NCI-H345 treated with DMSO at 0.1 percent for 48 hours (cell line): Measurements from ENCODE around the gene POLR2H.
A peak's percentile ranks its signal among the peaks of the same experiment; 100 is the strongest.

ENCODE experiments used
- DNase-seq: peaks from one replicate; lab custom pipeline; 2025; ENCODE audit not compliant: unreplicated experiment; lab: John Stamatoyannopoulos, UW

The POLR2H gene

DNA sequence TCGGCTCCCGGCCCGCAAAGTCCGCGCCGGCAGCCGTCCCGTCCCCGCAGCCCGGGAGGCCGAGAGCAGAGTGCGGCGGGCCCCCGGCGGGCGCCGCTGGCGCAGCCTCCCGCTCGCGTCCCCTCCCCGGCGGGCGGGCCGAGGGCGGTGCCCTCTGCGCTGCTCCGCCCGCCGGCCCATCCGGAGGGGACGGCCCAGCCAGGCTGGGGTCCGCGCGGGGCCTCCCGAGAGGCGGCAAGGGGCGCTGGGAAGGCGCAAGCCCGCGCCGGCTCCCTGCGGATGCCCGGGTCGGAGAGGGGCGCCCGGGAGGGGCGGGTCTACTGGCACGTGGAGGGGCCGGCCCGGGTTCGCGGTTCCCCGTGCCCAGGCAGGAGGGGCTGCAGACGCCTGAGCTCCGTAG, at the start of gene POLR2H, which contains the start of gene CLCN2:
POLR2H (plus strand) TSS at position 179 of the 400 bp plus-strand sequence. CDS start 1,783 bp downstream, outside the sequence.
CLCN2 (minus strand) TSS at position 74 of the 400 bp plus-strand sequence. CDS start 126 bp downstream, outside the sequence.
- peak; percentile 65 for DNase-seq

DNA sequence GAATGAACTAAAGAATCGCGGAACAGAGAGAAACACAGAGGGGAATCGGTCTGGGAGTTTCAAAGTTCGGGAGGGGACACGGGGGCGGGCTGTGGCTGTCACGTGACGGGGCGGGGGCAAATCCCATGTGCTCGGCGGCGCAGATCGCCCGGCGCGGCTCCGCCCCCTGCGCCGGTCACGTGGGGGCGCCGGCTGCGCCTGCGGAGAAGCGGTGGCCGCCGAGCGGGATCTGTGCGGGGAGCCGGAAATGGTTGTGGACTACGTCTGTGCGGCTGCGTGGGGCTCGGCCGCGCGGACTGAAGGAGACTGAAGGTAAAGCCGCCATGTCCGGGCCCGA, 47.2 kb upstream of the POLR2H start, which contains the start of gene EIF4G1:
EIF4G1 (plus strand) TSS at position 244 of the 337 bp plus-strand sequence. CDS start 1,191 bp downstream, outside the sequence.
- peak; percentile 94 for DNase-seq

DNA sequence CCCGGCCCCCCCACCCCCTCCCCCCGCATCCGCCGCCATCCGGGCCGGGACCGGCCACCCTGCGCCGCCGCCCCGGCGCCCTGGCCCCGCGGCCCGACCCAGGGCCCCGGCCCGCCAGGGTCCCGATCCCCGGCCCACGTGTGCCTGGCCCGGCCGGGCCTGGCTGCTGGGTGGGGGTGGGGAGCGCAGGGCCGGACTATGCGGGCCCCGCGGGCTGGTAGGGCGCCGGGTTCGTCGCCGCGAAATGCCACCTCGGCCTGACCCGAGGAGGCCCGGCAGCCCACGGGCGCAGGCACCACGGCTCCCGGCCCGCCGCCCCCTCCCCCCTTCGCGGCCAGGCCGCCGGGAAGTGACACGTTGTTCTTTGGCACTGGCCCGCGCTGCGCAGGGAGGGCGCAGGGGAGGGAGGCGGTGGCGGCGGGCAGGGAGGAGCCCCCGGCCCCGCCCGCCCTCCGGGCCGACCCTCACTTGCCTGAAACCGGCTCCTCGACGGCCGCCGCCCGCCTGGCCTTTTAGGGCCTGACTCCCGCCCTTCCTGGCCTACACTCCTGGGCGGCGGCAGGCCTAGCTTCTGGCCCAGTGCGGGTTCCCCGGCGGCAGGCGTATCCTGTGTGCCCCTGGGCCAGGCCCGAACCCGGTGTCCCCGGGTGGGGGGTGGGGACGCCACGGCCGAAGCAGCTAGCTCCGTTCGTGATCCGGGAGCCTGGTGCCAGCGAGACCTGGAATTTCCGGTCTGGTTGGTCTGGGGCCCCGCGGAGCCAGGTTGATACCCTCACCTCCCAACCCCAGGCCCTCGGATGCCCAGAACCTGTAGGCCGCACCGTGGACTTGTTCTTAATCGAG, 46.6 kb upstream of the POLR2H start:
- no peak for DNase-seq

DNA sequence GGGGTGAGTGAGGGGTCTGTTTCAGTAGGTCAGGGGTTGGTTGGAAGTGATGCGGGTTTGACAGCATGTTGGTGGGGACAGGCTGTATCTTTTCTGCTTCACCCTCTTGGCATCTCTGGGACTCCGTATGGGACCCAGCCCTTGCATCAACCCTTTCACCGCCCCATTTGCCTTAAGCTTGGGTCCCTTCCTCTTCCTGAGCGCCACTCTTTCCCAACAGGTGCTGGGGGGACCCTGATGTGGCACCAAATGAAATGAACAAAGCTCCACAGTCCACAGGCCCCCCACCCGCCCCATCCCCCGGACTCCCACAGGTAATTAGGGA, 46.0 kb upstream of the POLR2H start:
- DNase-seq = no peak

DNA sequence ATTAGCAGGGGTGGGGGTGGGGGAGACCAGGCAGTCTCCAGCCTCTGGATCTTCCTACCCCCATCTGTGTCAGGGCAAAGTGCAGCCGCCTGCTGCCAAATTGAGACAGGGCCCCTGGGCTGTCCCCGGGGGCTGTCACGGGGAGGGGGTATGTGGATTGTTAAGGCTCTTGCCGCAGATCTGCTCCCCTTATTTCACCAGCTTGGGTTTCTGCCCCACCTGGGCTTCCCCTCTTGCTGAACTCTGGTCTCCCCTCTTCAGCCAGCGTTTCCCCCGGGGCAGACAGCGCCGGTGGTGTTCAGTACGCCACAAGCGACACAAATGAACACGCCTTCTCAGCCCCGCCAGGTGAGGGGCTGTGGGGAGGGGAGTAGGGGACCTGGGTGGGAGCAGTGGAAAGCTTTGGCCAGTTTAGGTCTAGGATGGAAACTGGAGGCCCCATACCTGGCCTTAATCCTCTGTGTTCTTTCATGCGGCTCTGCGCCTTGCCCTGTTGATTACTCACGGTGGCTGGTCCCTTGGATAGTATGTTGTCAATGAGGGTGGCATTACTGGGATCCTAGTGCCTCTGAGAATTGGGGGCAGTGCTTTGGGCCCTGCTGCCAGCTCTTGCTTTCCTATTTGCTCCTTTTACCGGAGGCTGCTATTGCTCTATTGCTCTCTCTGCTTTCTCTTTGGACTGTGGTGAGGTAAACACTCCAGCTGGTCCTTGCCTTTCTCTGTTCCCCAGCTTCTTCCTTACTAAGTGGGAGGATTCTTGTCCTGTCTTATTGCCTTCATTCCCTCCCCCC, 45.4 kb upstream of the POLR2H start:
- no peak for DNase-seq

DNA sequence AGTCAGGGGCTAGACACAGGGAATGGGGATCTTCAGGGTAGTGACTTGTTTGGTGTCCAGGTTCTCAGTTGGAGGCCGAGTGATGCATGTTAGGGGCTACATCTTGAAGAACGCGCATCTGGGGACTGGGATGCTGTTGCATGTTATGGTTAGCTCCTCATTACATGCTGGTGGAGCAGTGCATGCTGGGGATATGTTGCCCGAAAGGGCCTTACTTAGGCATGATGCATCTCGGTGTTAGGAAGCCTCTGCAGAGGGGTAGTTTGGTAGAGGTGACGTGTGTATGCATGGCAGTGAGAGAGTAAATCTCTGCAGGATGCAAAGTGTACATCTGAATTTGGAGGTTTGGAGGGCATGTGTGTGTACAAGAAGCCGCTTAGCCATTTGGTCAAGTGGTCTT, 44.7 kb upstream of the POLR2H start:
- DNase-seq = no peak

DNA sequence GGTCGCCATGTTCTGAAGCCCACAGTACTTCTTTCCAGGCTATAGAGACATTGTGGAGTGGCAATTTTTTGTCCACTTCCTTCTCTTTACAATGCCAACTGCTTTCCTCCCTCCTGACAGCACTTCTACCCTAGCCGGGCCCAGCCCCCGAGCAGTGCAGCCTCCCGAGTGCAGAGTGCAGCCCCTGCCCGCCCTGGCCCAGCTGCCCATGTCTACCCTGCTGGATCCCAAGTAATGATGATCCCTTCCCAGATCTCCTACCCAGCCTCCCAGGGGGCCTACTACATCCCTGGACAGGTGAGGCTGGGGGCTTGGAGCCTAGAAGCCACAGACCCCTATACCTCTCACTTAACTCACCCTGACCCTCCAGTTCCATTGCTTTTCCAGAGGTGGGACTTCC, 44.3 kb upstream of the POLR2H start:
- no peak for DNase-seq

DNA sequence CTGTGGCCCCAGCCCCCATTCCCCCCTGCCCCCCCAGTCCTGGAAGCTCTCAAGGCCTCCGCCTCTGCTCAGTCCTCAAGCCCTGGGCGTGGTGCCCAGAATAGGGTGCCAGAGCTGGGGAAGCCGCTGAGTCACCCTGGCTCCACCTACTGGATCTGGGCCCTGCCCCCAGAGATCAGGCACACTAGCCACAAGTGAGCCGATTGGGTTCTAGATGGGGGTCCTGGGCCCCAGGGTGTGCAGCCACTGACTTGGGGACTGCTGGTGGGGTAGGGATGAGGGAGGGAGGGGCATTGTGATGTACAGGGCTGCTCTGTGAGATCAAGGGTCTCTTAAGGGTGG, 41.4 kb upstream of the POLR2H start:
- DNase-seq = no peak

DNA sequence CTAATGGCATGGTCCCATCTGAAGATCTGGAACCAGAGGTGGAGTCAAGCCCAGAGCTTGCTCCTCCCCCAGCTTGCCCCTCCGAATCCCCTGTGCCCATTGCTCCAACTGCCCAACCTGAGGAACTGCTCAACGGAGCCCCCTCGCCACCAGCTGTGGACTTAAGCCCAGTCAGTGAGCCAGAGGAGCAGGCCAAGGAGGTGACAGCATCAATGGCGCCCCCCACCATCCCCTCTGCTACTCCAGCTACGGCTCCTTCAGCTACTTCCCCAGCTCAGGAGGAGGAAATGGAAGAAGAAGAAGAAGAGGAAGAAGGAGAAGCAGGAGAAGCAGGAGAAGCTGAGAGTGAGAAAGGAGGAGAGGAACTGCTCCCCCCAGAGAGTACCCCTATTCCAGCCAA, 39.8 kb upstream of the POLR2H start:
- DNase-seq = no peak

DNA sequence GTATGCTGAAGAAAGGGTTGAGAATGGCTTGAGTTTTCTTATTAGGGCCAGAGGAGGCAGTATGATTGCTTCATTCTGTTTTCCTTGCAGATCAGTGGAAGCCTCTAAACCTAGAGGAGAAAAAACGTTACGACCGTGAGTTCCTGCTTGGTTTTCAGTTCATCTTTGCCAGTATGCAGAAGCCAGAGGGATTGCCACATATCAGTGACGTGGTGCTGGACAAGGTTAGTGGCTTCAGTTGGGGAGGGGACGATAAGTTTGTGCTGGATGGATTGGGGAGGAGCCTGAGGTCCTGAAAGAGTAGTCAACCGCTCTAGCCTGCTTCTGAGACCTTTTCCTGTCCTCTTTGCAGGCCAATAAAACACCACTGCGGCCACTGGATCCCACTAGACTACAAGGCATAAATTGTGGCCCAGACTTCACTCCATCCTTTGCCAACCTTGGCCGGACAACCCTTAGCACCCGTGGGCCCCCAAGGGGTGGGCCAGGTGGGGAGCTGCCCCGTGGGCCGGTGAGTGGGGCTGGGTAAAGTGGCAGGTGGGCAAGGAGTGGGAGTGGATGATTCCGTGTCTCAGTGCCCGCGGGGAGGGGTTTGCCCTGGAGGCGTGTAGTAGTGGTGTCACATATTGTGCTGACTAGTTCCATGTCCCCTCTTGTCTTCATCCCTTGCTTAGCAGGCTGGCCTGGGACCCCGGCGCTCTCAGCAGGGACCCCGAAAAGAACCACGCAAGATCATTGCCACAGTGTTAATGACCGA, 38.6 kb upstream of the POLR2H start:
- no peak for DNase-seq

DNA sequence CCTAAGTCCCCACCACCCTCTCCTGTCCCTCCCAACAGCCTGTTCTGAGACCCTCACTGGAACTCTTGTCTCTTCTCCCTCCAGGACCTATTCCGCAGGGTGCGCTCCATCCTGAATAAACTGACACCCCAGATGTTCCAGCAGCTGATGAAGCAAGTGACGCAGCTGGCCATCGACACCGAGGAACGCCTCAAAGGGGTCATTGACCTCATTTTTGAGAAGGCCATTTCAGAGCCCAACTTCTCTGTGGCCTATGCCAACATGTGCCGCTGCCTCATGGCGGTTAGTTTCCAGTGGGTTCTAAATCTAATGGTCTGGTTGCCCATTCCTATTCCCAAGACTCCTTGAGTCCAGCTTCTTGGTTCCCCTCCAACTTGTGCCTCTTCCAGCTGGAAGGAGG, 37.8 kb upstream of the POLR2H start:
- DNase-seq = no peak

DNA sequence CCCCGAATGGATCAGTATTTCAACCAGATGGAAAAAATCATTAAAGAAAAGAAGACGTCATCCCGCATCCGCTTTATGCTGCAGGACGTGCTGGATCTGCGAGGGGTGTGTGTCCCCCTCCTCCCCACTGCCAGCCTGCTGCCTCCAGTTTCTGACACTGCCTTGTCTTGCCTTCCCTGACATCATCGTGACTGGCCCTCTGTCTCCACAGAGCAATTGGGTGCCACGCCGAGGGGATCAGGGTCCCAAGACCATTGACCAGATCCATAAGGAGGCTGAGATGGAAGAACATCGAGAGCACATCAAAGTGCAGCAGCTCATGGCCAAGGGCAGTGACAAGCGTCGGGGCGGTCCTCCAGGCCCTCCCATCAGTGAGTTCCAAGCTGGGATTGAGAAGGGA, 36.2 kb upstream of the POLR2H start:
- no peak for DNase-seq

DNA sequence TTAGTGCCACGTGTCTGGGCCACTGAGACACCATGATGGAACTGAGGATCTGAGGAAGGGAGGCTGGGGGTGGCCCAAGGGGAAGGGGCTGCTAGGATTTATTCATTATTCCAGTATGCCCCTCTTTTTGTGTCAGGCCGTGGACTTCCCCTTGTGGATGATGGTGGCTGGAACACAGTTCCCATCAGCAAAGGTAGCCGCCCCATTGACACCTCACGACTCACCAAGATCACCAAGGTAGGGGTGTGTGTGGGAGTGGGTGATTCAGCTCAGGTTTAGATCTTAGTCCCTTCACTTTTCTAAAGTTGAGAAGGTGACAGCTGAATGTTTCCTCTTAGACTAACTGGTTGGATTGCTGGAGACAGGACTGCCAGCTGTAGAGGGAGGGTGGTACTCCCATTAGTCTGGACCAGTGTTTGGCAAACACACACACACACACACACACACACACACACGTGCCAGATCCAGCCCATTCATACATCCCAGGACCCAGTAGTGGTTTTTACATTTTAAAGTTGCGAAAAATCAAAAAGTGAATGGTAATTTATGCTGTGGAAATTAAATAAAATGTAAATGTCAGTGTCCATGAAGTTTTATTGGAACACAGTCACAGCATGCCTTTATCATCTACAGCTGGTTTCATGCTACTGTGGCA, 35.7 kb upstream of the POLR2H start:
- no peak for DNase-seq

DNA sequence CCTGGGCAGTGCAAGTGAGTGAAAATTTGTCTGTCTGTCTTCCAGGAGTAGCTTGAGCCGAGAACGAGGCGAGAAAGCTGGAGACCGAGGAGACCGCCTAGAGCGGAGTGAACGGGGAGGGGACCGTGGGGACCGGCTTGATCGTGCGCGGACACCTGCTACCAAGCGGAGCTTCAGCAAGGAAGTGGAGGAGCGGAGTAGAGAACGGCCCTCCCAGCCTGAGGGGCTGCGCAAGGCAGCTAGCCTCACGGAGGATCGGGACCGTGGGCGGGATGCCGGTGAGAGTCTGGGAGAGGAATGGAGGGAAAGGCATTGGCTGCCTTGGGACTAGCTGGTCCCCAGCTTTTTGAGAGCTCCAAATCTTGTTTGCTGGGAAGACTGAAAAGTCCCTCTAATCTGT, 34.3 kb upstream of the POLR2H start:
- DNase-seq = no peak

DNA sequence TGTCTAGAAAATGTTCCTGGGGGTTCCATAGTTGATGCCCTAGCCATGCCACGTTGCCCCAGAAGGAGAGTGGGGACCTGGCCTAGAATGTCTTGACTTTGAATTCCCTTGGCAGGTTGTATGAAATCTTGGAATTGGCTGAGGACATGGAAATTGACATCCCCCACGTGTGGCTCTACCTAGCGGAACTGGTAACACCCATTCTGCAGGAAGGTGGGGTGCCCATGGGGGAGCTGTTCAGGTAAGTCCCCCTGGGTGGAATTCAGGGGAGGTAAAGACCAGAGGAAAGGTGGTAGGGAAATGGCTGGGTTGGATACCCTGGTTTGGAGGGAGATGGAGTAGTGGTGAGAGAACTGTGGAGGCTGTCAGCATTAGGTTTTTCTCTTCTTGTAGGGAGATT, 33.0 kb upstream of the POLR2H start:
- DNase-seq = no peak

DNA sequence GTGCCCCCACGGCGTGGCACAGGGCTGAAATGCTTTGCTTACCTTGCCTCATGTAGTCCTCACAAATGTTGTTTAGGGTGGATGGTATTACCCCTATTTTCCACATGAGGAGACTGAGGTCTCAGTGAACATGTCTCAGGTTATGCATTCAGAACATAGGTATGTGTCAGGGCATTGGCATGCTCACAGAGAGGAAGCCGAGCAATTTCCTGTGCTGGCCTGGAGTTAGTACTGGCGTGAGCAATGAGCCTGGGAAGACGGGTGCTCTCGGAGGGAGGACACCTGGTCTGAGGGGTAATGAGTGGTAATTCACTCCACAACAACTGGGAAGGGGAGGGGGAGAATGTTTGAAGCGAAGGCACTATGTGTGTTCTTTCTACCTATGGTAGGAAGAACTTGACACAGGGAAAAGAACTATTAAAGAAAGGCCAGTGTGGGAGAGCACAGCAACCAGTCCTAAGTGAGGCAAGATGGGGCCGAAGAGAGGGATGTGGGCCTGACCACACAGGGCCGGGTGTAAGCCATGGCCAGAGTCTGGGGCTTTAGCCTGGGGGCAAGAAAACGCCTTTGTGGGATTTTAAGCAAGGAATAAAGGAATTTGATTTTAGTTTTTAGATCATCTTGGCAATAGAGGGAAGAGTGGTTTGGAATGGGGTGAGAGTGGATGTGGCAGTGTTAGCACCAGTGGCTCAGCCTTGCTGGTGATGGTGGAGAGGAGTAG, 29.0 kb upstream of the POLR2H start:
- DNase-seq = no peak

DNA sequence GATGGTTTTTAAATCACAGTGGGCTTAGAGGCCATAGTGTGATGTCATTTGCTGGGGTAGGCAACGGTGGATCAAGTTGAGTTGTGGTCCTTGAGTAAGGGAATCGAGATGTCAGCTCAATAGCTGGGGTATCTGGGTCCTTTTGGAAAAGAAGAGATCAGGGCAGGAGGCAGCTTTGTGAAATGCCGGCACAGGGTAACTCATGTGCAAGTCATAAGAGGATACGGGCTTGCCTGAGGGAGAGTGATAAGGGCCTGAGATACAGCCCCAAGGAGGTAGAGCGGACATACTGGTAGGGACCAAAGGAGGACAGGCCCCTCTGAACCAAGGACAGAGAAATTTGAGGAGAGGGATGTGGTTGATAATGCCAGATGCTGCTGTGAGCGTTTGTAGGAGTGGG, 28.3 kb upstream of the POLR2H start:
- DNase-seq = no peak

DNA sequence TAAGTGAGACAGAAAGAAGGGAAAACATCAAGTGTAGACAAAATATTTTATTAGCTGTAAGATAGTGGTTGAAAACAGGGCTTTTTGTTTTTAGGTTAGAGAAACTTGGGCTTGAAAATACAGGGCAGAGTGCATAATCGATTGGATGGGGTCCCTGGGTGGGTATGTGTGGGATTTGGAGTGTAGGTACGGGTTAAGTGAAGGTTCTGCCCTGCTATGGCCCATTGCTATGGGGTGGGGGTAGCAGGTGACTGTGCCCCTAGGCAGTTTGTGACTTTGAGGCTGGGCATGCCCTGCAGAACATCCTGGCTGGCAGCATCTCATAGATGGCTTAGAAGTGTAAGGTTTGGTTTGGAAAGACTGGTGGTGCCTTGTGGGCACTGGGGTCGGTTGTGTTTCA, 27.8 kb upstream of the POLR2H start:
- DNase-seq = no peak

DNA sequence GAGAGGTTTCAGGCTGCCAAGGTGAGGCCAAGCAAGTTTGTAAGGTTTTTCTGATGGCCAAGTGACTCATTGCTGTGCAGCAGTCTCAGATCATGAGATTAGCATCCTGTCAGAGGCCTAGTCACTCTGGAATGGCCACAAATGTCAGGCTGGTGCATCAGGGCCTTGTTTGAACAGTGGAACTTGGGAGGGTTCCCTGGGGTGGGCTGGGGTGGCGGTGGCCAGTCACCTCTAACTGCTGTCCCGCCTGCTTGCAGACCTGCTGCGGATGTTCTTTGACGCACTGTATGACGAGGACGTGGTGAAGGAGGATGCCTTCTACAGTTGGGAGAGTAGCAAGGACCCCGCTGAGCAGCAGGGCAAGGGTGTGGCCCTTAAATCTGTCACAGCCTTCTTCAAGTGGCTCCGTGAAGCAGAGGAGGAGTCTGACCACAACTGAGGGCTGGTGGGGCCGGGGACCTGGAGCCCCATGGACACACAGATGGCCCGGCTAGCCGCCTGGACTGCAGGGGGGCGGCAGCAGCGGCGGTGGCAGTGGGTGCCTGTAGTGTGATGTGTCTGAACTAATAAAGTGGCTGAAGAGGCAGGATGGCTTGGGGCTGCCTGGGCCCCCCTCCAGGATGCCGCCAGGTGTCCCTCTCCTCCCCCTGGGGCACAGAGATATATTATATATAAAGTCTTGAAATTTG, 26.9 kb upstream of the POLR2H start:
- no peak for DNase-seq

DNA sequence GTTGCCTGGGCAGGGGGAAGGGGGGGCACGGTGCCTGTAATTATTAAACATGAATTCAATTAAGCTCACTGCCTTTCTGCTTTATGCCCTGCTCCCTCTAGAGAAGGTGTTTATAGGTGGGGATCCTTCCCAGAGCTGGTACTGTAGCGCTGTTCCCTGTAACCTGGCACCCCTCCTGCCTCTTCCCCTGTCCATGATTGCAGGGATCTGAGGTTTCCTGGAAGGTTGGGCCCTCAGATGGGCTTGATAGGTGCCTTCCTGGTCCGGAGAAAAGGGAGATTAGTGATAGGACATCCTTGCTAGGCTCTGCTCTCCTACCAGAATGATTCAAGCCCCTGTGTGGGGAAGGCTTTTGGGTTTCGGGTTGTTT, 26.2 kb upstream of the POLR2H start:
- DNase-seq = no peak
